Left cardiac atrium (tissue), 4 donors: ENCODE results near the gene LDLRAD2. TPM values are rescaled to one million over a fixed set of nuclear protein-coding genes. Genes with fewer than 3 reads are reported as not detected.
A peak's percentile ranks its signal among the peaks of the same experiment; 100 is the strongest.

Experiments
- ATAC-seq, 2 donors: fragments of 200-7000 bp; cut with Tn5 transposase; one replicate each; pipeline ENCODE4 v1.9.1; 2020; ENCODE audit warnings: mild to moderate bottlenecking in 2 of 2, moderate library complexity in 2 of 2
- DNase-seq: peaks from one replicate; pipeline ENCODE4 v3.0.0-alpha.2; 2020
- intact Hi-C, 2 donors: fragments of 100-400 bp; cut with DNase I; formaldehyde crosslinking; loops; one replicate each; pipeline versions ENCODE4 v1.14.1 to v1.15.1; 2022 to 2023
- total RNA-seq, 2 donors: library from RNA; stranded (reverse); fragmentation: NEBNext Ultra II Directional; extraction: Animal tissue kit (Norgen Biotek cat#: 25700); gene quantifications; one replicate each; pipeline ENCODE4 v1.2.1, GENCODE V29; 2021
- donor health status: DM: no; HTN: yes; CAD: no.
- donor health status: DM: no; HTN: yes; CAD: no; lungs with severe emphysema.
- donor health status: DM: yes; HTN: yes; CAD: no.
- donor health status: Dilated cardiomyopathy.

Gene LDLRAD2
- total RNA-seq, 2 donors from 2014 or later = 0.16 TPM; not detected in 1

- DNase-seq (no peak), ATAC-seq (no peak)
- intact Hi-C loops = no loop called here
Observed at GRCh38 chr1:21853131-21853427, 41.0 kb downstream of the LDLRAD2 start.

- ATAC-seq (no peak), DNase-seq (no peak)
- intact Hi-C loops = no loop called here
Observed at GRCh38 chr1:21854090-21854750, 42.2 kb downstream of the LDLRAD2 start.

GRCh38 chr1:21854751-21855131 lies 42.7 kb downstream of the LDLRAD2 start:
- ATAC-seq (no peak), DNase-seq (no peak)
- intact Hi-C loops = no loop called here

GRCh38 chr1:21855257-21856096 lies 43.4 kb downstream of the LDLRAD2 start:
- peak in 1 of 2 donors; percentile 2 for ATAC-seq
- intact Hi-C loops = no loop called here
- DNase-seq = no peak

GRCh38 chr1:21857142-21857839 lies 45.2 kb downstream of the LDLRAD2 start:
- ATAC-seq (peak in 1 of 2 donors; percentile 35), DNase-seq (no peak)
- intact Hi-C loops = no loop called here

GRCh38 chr1:21857840-21858670 lies 46.0 kb downstream of the LDLRAD2 start:
- intact Hi-C loops = no loop called here
- DNase-seq (no peak), ATAC-seq (peak in 1 of 2 donors; percentile 27)

GRCh38 chr1:21859669-21860179 lies 47.7 kb downstream of the LDLRAD2 start:
- intact Hi-C loops = no loop called here
- no peak for DNase-seq
- ATAC-seq = no peak

GRCh38 chr1:21860971-21861370 lies 48.9 kb downstream of the LDLRAD2 start:
- no peak for ATAC-seq
- intact Hi-C loops = no loop called here

GRCh38 chr1:21861602-21862429 lies 49.8 kb downstream of the LDLRAD2 start:
- intact Hi-C loops = no loop called here
- DNase-seq (no peak), ATAC-seq (no peak)

More at GRCh38 chr1:21860971-21861370, 48.9 kb downstream of the LDLRAD2 start:
- DNase-seq = no peak

GRCh38 chr1:21863981-21864380 lies 51.9 kb downstream of the LDLRAD2 start:
- intact Hi-C loops = no loop called here
- ATAC-seq = peak; percentile 5 to 9
- no peak for DNase-seq

GRCh38 chr1:21864730-21865129 lies 52.7 kb downstream of the LDLRAD2 start:
- no peak for DNase-seq
- intact Hi-C loops = loop anchor here in 1 of 2 donors (5.0 kb wide), 1 partner anchor 98 kb away; no protein-coding TSS in a partner anchor
- ATAC-seq = no peak

- intact Hi-C loops = loop anchor here in 1 of 2 donors (5.0 kb wide), 1 partner anchor 97 kb away; no protein-coding TSS in a partner anchor
- ATAC-seq = no peak
- DNase-seq = no peak
Observed at GRCh38 chr1:21865609-21865942, 53.5 kb downstream of the LDLRAD2 start.

GRCh38 chr1:21865943-21866706 lies 54.1 kb downstream of the LDLRAD2 start:
- DNase-seq = no peak
- intact Hi-C loops = loop anchor here in 1 of 2 donors (5.0 kb wide), 1 partner anchor 96 kb away; no protein-coding TSS in a partner anchor
- no peak for ATAC-seq

- intact Hi-C loops = loop anchor here in 1 of 2 donors (5.0 kb wide), 1 partner anchor 96 kb away; no protein-coding TSS in a partner anchor
- ATAC-seq (no peak), DNase-seq (no peak)
Observed at GRCh38 chr1:21866707-21867043, 54.6 kb downstream of the LDLRAD2 start.

GRCh38 chr1:21867451-21867996 lies 55.5 kb downstream of the LDLRAD2 start:
- ATAC-seq (no peak), DNase-seq (no peak)
- intact Hi-C loops = loop anchor here in 1 of 2 donors (5.0 kb wide), 1 partner anchor 95 kb away; no protein-coding TSS in a partner anchor

GRCh38 chr1:21868482-21868881 lies 56.4 kb downstream of the LDLRAD2 start:
- intact Hi-C loops = loop anchor here in 1 of 2 donors (5.0 kb wide), 1 partner anchor 94 kb away; no protein-coding TSS in a partner anchor
- ATAC-seq = no peak
- no peak for DNase-seq

GRCh38 chr1:21868941-21869454 lies 56.9 kb downstream of the LDLRAD2 start:
- intact Hi-C loops = loop anchor here in 1 of 2 donors (5.0 kb wide), 1 partner anchor 93 kb away; no protein-coding TSS in a partner anchor
- DNase-seq (no peak), ATAC-seq (no peak)
